ENCODE data around the gene BRICD5. TPM values are rescaled to one million over a fixed set of nuclear protein-coding genes. Genes with fewer than 3 reads are reported as not detected.

BRICD5 gene
- total RNA-seq, 1 donor, result 2.4 TPM

DNA sequence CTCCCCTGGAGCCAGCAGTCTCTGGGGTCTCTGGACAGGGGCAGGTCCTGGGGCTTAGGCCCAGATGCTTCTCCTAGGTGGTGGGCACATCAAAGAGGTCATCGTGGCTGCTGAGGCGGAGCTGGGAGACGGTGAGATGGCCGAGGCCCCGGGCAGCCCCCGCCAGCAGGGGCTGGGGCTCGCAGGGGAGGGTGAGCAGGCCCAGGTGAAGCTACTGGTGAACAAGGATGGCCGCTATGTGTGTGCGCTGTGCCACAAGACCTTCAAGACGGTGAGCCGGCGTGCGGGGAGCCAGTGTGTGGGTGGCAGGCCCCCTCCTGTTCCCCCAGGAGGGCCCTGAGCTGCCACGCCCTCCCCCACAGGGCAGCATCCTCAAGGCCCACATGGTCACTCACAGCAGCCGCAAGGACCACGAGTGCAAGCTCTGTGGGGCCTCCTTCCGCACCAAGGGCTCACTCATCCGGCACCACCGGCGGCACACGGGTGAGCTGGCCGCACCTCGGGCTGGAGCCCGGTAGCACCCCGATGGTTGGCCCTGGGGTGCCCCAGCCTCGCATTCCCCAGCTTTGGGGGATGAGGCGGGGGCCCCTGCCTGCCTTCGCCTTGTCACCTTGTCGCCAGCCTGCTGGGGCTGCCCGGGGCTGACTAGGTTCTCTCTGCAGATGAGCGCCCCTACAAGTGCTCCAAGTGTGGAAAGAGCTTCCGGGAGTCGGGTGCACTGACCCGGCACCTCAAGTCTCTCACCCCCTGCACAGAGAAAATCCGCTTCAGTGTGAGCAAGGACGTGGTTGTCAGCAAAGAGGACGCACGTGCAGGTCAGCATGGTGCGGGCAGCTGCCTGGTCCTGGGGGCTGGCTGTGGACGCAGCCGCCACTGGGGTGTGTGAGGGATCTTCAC, 21.7 kb upstream of the BRICD5 start:
- DNase-seq (ENCODE audit: low read depth), result no peak
- no peak overlapping the region for H3K4me3 ChIP-seq (ENCODE audit: low read depth, low read length)
- TF ChIP-seq, protein P1, sequence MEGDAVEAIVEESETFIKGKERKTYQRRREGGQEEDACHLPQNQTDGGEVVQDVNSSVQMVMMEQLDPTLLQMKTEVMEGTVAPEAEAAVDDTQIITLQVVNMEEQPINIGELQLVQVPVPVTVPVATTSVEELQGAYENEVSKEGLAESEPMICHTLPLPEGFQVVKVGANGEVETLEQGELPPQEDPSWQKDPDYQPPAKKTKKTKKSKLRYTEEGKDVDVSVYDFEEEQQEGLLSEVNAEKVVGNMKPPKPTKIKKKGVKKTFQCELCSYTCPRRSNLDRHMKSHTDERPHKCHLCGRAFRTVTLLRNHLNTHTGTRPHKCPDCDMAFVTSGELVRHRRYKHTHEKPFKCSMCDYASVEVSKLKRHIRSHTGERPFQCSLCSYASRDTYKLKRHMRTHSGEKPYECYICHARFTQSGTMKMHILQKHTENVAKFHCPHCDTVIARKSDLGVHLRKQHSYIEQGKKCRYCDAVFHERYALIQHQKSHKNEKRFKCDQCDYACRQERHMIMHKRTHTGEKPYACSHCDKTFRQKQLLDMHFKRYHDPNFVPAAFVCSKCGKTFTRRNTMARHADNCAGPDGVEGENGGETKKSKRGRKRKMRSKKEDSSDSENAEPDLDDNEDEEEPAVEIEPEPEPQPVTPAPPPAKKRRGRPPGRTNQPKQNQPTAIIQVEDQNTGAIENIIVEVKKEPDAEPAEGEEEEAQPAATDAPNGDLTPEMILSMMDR (IDR thresholded peaks at IDR 0.05; ENCODE audit: insufficient read depth, low read length), result no peak

DNA sequence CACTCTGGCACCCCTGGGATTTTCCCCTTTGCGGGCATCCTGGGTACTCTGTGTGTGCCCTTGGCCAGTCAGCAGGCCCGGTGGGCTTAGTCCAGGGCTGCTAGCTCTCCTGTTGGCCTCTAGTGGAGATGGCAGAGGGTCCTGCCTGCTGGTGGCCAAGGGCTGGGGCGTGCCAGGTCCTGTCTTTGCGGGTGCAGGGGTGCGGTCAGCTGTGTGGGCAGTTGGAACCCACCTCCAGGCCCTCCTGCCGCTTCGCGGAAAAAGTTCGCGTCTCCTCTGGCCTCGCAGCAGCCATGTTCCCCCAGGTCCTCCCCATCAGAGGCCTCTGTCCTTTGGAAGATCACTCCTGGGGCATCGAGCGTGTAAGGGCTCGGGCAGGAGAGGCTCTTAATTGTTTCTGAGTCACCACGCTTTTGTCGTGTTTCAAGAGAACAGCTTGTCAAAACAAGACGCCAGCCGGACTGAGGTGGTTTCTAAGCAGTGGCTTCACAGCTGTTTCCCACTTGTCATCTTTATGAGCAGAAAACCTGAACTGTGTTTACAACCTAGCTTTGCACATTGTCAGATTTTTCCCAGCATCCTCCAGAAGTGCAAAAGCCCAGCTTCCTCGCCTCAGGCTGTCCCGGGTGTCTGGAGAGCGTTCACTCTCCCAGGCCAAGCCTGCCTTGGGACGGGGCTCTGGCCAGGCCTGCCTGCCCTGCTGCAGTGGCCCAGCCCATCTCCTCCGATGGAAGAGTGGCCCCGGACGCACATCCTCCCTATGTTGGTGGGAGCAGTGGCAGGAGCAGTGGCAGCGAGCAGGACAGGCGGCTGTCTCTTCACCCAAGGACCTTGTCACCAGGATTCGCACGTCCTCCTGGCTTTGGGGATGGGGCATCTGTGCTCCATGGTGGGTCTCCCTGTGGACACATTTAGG, 20.6 kb upstream of the BRICD5 start:
- TF ChIP-seq, protein P1 (IDR thresholded peaks at IDR 0.05; ENCODE audit: insufficient read depth, low read length), result no peak
- DNase-seq (ENCODE audit: low read depth), result no peak
- no peak overlapping the region for H3K4me3 ChIP-seq (ENCODE audit: low read depth, low read length)

DNA sequence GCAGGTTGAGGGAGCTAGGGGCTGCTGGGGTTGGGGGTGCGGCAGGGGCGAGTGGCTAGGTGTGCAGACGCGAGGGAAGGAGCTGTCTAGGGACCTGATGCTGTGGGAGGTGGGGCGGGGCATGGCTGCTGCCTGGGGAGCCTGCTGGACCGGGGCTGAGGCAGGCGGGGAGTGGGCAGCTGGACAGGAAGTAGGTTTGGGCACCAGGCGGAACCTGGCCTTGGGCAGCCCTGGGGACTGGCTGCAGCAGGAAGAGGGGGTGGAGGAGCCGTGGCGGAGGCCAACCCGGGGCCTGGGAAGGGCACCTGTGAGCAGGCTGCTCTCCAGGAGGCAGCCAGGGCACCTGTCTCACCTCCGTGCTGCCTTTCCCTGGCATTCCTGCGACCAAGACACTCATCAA, 19.7 kb upstream of the BRICD5 start:
- no peak overlapping the region for H3K4me3 ChIP-seq (ENCODE audit: low read depth, low read length)
- no peak for DNase-seq (ENCODE audit: low read depth)
- TF ChIP-seq, protein P1 (IDR thresholded peaks at IDR 0.05; ENCODE audit: insufficient read depth, low read length), result no peak

DNA sequence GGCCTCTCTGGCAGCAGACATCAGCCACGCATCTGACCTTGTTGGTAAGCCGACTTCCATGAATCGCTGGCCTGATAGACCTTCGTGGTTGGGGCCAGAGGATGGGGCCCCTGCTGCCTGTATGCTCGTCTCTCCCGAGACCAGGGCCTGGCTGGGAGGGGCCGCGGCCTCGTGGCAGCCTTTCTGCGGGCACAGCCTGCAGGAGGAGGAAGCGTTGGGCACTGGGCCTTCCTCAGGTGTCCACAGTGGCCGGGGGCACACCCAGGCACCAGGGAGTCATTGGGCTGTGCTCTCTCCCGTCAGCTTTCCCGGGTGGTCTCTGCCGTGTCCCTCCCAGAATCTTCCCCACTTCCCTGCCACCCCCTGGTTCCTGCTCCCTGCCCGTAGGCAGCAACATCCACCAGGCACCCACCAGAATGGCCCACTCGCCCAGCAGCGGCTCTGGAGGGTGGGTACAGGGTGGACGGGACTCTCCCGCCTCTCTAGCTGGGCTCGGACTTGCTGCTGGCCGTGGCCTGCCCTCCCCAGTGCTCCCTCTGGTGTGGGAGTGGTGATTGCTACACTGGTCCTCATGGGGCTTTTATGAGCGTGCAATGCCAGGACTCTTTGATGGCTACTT, 19.1 kb upstream of the BRICD5 start:
- DNase-seq (ENCODE audit: low read depth), result no peak
- TF ChIP-seq, protein P1 (IDR thresholded peaks at IDR 0.05; ENCODE audit: insufficient read depth, low read length), result no peak
- H3K4me3 ChIP-seq (ENCODE audit: low read depth, low read length), result no peak overlapping the region

DNA sequence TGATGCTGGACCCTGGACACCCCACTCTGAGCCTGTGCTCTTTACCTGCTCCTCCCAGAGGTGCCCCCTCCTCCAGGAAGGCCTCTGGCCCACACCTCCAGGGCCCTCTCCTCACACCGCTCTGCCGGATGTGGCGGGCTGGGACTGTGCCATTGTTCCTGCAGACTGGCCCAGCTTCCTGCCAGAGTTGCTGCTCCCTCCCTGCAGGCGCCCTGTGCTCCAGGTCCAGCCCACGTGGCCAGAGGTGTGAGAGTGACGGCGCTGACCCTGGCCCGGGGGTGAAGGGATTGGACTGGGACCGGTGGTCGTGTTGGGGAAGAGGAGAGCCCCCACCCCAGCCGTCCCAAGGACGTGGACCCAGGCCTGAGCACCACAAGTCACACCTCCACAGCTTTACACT, 18.4 kb upstream of the BRICD5 start:
- no peak for DNase-seq (ENCODE audit: low read depth)
- TF ChIP-seq, protein P1 (IDR thresholded peaks at IDR 0.05; ENCODE audit: insufficient read depth, low read length), result no peak
- H3K4me3 ChIP-seq (ENCODE audit: low read depth, low read length), result no peak overlapping the region

DNA sequence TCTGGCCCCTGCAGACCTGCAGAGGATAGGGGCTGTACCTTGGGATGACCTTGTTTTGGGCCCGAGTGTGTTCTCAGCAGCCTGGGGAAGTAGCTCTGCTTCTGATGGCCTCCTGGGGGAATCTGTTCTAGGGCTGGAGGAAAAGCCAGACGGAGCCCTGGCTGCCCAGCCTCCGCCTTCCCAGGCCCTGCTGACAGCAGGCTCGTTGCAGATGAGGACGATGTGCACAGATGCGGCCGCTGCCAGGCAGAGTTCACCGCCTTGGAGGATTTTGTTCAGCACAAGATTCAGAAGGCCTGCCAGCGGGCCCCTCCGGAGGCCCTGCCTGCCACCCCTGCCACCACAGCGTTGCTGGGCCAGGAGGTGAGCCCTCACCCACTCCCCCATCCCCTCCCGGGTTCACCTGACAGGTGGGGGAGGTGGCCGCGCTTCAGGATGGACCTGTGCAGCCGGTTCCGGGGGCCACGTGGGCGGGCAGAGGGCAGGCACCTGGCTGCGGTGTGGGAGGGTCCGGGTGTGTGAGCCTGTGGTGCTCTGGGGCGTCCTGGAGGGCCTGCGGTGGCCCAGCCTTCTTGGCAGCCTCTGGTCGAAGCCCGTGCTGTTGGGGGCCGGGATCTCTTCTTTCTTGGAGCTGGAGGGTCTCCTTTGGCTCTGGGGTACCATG, 17.6 kb upstream of the BRICD5 start:
- TF ChIP-seq, protein P1 (IDR thresholded peaks at IDR 0.05; ENCODE audit: insufficient read depth, low read length), result no peak

More for the DNA sequence above, 17.6 kb upstream of the BRICD5 start:
- no peak for DNase-seq (ENCODE audit: low read depth)
- no peak overlapping the region for H3K4me3 ChIP-seq (ENCODE audit: low read depth, low read length)
